ENCODE data around the gene SLC25A26.

The SLC25A26 gene

GRCh38 chr3:66236281-66236680, 15.5 kb downstream of the SLC25A26 start:
- TF ChIP-seq CTCF (IDR thresholded peaks at IDR 0.05; ENCODE audit: low read depth, low read length, missing control alignments): no peak
- no peak for DNase-seq (ENCODE audit: low read depth)
- H3K4me3 ChIP-seq (ENCODE audit: low read depth, low read length): no peak overlapping the region

GRCh38 chr3:66237552-66237951, 16.8 kb downstream of the SLC25A26 start:
- no peak for DNase-seq (ENCODE audit: low read depth)
- H3K4me3 ChIP-seq (ENCODE audit: low read depth, low read length): no peak overlapping the region
- no peak for TF ChIP-seq CTCF (IDR thresholded peaks at IDR 0.05; ENCODE audit: low read depth, low read length, missing control alignments)

GRCh38 chr3:66239513-66240123, 18.8 kb downstream of the SLC25A26 start:
- no peak overlapping the region for H3K4me3 ChIP-seq (ENCODE audit: low read depth, low read length)
- TF ChIP-seq CTCF (IDR thresholded peaks at IDR 0.05; ENCODE audit: low read depth, low read length, missing control alignments): no peak
- DNase-seq (ENCODE audit: low read depth): no peak

GRCh38 chr3:66241466-66241865, 20.7 kb downstream of the SLC25A26 start:
- H3K4me3 ChIP-seq (ENCODE audit: low read depth, low read length): no peak overlapping the region
- TF ChIP-seq CTCF (IDR thresholded peaks at IDR 0.05; ENCODE audit: low read depth, low read length, missing control alignments): no peak
- no peak for DNase-seq (ENCODE audit: low read depth)

GRCh38 chr3:66242788-66243464, 22.1 kb downstream of the SLC25A26 start:
- no peak for DNase-seq (ENCODE audit: low read depth)
- no peak for TF ChIP-seq CTCF (IDR thresholded peaks at IDR 0.05; ENCODE audit: low read depth, low read length, missing control alignments)
- no peak overlapping the region for H3K4me3 ChIP-seq (ENCODE audit: low read depth, low read length)

GRCh38 chr3:66248641-66249040, 27.8 kb downstream of the SLC25A26 start:
- TF ChIP-seq CTCF (IDR thresholded peaks at IDR 0.05; ENCODE audit: low read depth, low read length, missing control alignments): no peak
- no peak overlapping the region for H3K4me3 ChIP-seq (ENCODE audit: low read depth, low read length)
- no peak for DNase-seq (ENCODE audit: low read depth)

All from GM12864 (cell line).